H1 (cell line): ENCODE data around the gene HOXA6. TPM values are rescaled to one million over a fixed set of nuclear protein-coding genes. Genes with fewer than 3 reads are reported as not detected.

ENCODE experiments used
- CTCF ChIA-PET: fragments of 300-600 bp; sonication (Branson Sonifier 250); formaldehyde crosslinking; loops from one replicate; lab custom pipeline; 2021; ENCODE audit not compliant: partially characterized antibody; lab: Charles Lee
- POLR2A ChIA-PET: fragments of 300-600 bp; sonication (Branson Sonifier 250); formaldehyde crosslinking; loops from one replicate; lab custom pipeline; 2021; ENCODE audit warnings: inconsistent platforms; ENCODE audit not compliant: partially characterized antibody; lab: Charles Lee
- DNase-seq, 2 experiments: peaks; one replicate each; pipeline versions ENCODE4 v3.0.0 to v3.0.0-alpha.2; 2010 to 2022; ENCODE audit warnings: low spot score in 2 of 2, low read depth in 1 of 2, mixed read lengths in 1 of 2
- FAIRE-seq: peaks from 2 replicates; lab custom pipeline; 2011; peaks lifted over from hg19 to GRCh38; lab: Jason Lieb, UNC
- H2AFZ ChIP-seq: 2 replicates; pipeline ENCODE4 v1.8.1; 2012; ENCODE audit warnings: low read length, inconsistent platforms
- H2AK5ac ChIP-seq: 2 replicates; pipeline ENCODE4 v1.6.1; 2013; ENCODE audit warnings: low read depth, low read length
- H2BK120ac ChIP-seq: replicated peaks from 2 replicates; pipeline ENCODE3; 2013; ENCODE audit warnings: low read depth, low read length, inconsistent platforms
- H2BK12ac ChIP-seq: 2 replicates; pipeline ENCODE4 v1.6.1; 2013; ENCODE audit warnings: low read depth, low read length
- H2BK15ac ChIP-seq: 2 replicates; pipeline ENCODE4 v1.6.1; 2013; ENCODE audit warnings: low read length
- H2BK20ac ChIP-seq: 2 replicates; pipeline ENCODE4 v1.6.1; 2013; ENCODE audit warnings: low read length
- H2BK5ac ChIP-seq: 2 replicates; pipeline ENCODE4 v1.6.1; 2013; ENCODE audit warnings: low read depth, low read length
- H3K14ac ChIP-seq: 2 replicates; pipeline ENCODE4 v1.6.1; 2013; ENCODE audit warnings: inconsistent platforms; ENCODE audit not compliant: insufficient read length
- H3K18ac ChIP-seq: 2 replicates; pipeline ENCODE4 v1.6.1; 2013; ENCODE audit warnings: low read length; ENCODE audit errors: extremely low read depth
- H3K23ac ChIP-seq: 2 replicates; pipeline ENCODE4 v1.6.1; 2013; ENCODE audit warnings: inconsistent platforms; ENCODE audit not compliant: insufficient read length
- H3K23me2 ChIP-seq: 2 replicates; pipeline ENCODE4 v1.6.1; 2013; ENCODE audit warnings: low read depth, low read length
- H3K27ac ChIP-seq: 2 replicates; pipeline ENCODE4 v1.6.1; 2011; ENCODE audit warnings: low read depth, low read length, inconsistent platforms
- H3K27me3 ChIP-seq, 4 experiments: replicated peaks in 1 of 4; 1 replicate in 1 of 4; 2 replicates in 3 of 4; pipeline versions ENCODE4 v1.6.1 to v1.8.1; 2011 to 2013; ENCODE audit warnings: low read length in 3 of 4, mild to moderate bottlenecking in 3 of 4, inconsistent platforms in 2 of 4, mixed read lengths in 2 of 4, moderate library complexity in 1 of 4; ENCODE audit not compliant: control insufficient read depth in 3 of 4, insufficient read depth in 3 of 4; ENCODE audit errors: extremely low read depth in 1 of 4
- H3K36me3 ChIP-seq, 4 experiments: 2 replicates each; pipeline versions ENCODE4 v1.6.1 to v1.8.1; 2011 to 2013; ENCODE audit warnings: mild to moderate bottlenecking in 4 of 4, low read length in 3 of 4, moderate library complexity in 2 of 4, control low read depth in 1 of 4, inconsistent platforms in 1 of 4; ENCODE audit not compliant: insufficient read depth in 4 of 4, control insufficient read depth in 2 of 4
- H3K4ac ChIP-seq: replicated peaks from 2 replicates; pipeline ENCODE3; 2013; ENCODE audit warnings: low read length, low read depth, mixed read lengths, inconsistent platforms; ENCODE audit not compliant: insufficient read length
- H3K4me1 ChIP-seq, 4 experiments: replicated peaks in 1 of 4; 1 replicate in 1 of 4; 2 replicates in 3 of 4; pipeline versions ENCODE4 v1.6.1 to v1.8.1; 2011 to 2013; ENCODE audit warnings: low read length in 3 of 4, inconsistent platforms in 2 of 4, mixed read lengths in 1 of 4; ENCODE audit not compliant: insufficient read depth in 4 of 4, control insufficient read depth in 3 of 4
- H3K4me2 ChIP-seq, 2 experiments: 2 replicates each; pipeline versions ENCODE4 v1.6.1 to v1.8.1; 2011 to 2013; ENCODE audit warnings: low read depth in 2 of 2, low read length in 2 of 2, control low read depth in 1 of 2, inconsistent platforms in 1 of 2, mild to moderate bottlenecking in 1 of 2; ENCODE audit not compliant: insufficient read depth in 1 of 2
- H3K4me3 ChIP-seq, 4 experiments: fragments of 200-600, 300-600 bp in 1 of 4; sonication (generic), shearing (Covaris generic), sonication (Bioruptor Twin) in 1 of 4; 2 replicates each; pipeline versions ENCODE4 v1.5.1 to v1.8.1; 2011 to 2016; ENCODE audit warnings: low read length in 4 of 4, low read depth in 3 of 4, control low read depth in 2 of 4, inconsistent platforms in 2 of 4, mild to moderate bottlenecking in 2 of 4, mixed read lengths in 1 of 4, moderate library complexity in 1 of 4; ENCODE audit not compliant: insufficient read depth in 2 of 4; ENCODE audit errors: extremely low read depth in 1 of 4
- H3K56ac ChIP-seq: replicated peaks from 2 replicates; pipeline ENCODE3; 2013; ENCODE audit warnings: low read depth, mild to moderate bottlenecking, mixed read lengths, low read length, inconsistent platforms; ENCODE audit not compliant: insufficient read length
- H3K79me1 ChIP-seq: 2 replicates; pipeline ENCODE4 v1.6.1; 2013; ENCODE audit warnings: low read depth, low read length, control low read depth
- H3K79me2 ChIP-seq, 2 experiments: 2 replicates each; pipeline versions ENCODE4 v1.6.1 to v1.8.1; 2012 to 2013; ENCODE audit warnings: low read length in 2 of 2, mild to moderate bottlenecking in 2 of 2, inconsistent platforms in 1 of 2; ENCODE audit not compliant: insufficient read depth in 2 of 2, control insufficient read depth in 1 of 2
- H3K9ac ChIP-seq, 4 experiments: replicated peaks in 1 of 4; 1 replicate in 1 of 4; 2 replicates in 3 of 4; pipeline versions ENCODE4 v1.6.1 to v1.8.1; 2011 to 2013; ENCODE audit warnings: low read depth in 3 of 4, low read length in 3 of 4, control low read depth in 2 of 4, mild to moderate bottlenecking in 2 of 4, moderate library complexity in 2 of 4, inconsistent platforms in 1 of 4; ENCODE audit errors: extremely low read depth in 1 of 4
- H3K9me3 ChIP-seq, 2 experiments: 2 replicates each; pipeline versions ENCODE4 v1.6.1 to v1.8.1; 2012 to 2013; ENCODE audit warnings: mild to moderate bottlenecking in 2 of 2, moderate library complexity in 2 of 2, control low read depth in 1 of 2, inconsistent platforms in 1 of 2, low read depth in 1 of 2, low read length in 1 of 2, mixed read lengths in 1 of 2; ENCODE audit not compliant: insufficient read depth in 2 of 2
- H4K20me1 ChIP-seq, 2 experiments: replicated peaks in 1 of 2; 2 replicates each; pipeline versions ENCODE3 to v1.8.1; 2011 to 2013; ENCODE audit warnings: inconsistent platforms in 2 of 2, low read length in 2 of 2, mild to moderate bottlenecking in 1 of 2; ENCODE audit not compliant: insufficient read depth in 2 of 2, control insufficient read depth in 1 of 2
- H4K5ac ChIP-seq: 2 replicates; pipeline ENCODE4 v1.6.1; 2013; ENCODE audit warnings: low read length, low read depth, mixed read lengths, inconsistent platforms; ENCODE audit not compliant: insufficient read length
- H4K8ac ChIP-seq: 2 replicates; pipeline ENCODE4 v1.8.0; 2013; ENCODE audit warnings: mild to moderate bottlenecking, moderate library complexity, low read length, inconsistent platforms; ENCODE audit not compliant: insufficient read depth; ENCODE audit errors: extremely low read depth
- H4K91ac ChIP-seq: replicated peaks from 2 replicates; pipeline ENCODE3; 2013; ENCODE audit warnings: low read length, mixed read lengths, inconsistent platforms; ENCODE audit not compliant: insufficient read length
- BRCA1 ChIP-seq: IDR thresholded peaks from 2 replicates; pipeline ENCODE4 v1.6.1; 2012; ENCODE audit warnings: low read depth, low read length, improper control_type of control experiment
- CBX5 ChIP-seq: fragments of 300-800, 300-1000 bp; sonication (generic); IDR thresholded peaks from 2 replicates; pipeline ENCODE4 v1.7.1; 2016; ENCODE audit warnings: antibody characterized with exemption, low read length, low read depth
- CBX8 ChIP-seq: fragments of 300-800, 300-1000 bp; sonication (generic); IDR thresholded peaks from 2 replicates; pipeline ENCODE4 v1.7.1; 2016; ENCODE audit warnings: low read depth, low read length, borderline replicate concordance
- CHD2 ChIP-seq: IDR thresholded peaks from 2 replicates; pipeline ENCODE4 v1.6.1; 2012; ENCODE audit warnings: low read length, improper control_type of control experiment
- KDM4A ChIP-seq: IDR thresholded peaks from one replicate; pipeline ENCODE4 v1.7.1; 2012; ENCODE audit warnings: low read depth, mild to moderate bottlenecking, moderate library complexity, low read length, inconsistent platforms; ENCODE audit not compliant: severe bottlenecking
- POU5F1 ChIP-seq: IDR thresholded peaks from 2 replicates; pipeline ENCODE4 v1.6.1; 2011; ENCODE audit warnings: low read depth, mild to moderate bottlenecking, low read length, moderate library complexity
- RAD21 ChIP-seq, 2 experiments: IDR thresholded peaks in 1 of 2; conservative IDR thresholded peaks in 1 of 2; 2 replicates each; pipeline ENCODE4 v1.6.1; 2011; ENCODE audit warnings: low read depth in 2 of 2, low read length in 2 of 2, improper control_type of control experiment in 1 of 2, inconsistent platforms in 1 of 2, mild to moderate bottlenecking in 1 of 2, moderate library complexity in 1 of 2
- SP4 ChIP-seq: IDR thresholded peaks from 2 replicates; pipeline ENCODE4 v1.6.1; 2012; ENCODE audit warnings: low read length, inconsistent platforms
- WGBS, 2 experiments: shearing (Covaris generic) in 1 of 2; methylation state at CpG; one replicate each; pipeline versions ENCODE4 v1.1.6 to v1.1.7; 2013 to 2015; ENCODE audit warnings: low lambda C conversion rate in 2 of 2, mixed read lengths in 2 of 2, inconsistent platforms in 1 of 2, low coverage in 1 of 2, missing lambda C conversion rate in 1 of 2; ENCODE audit not compliant: insufficient replicate concordance in 2 of 2, insufficient coverage in 1 of 2, insufficient read length in 1 of 2; ENCODE audit errors: extremely low coverage in 1 of 2, missing lambda C conversion rate in 1 of 2; 5-methylcytosine and 5-hydroxymethylcytosine counted together
- polyA plus RNA-seq, 7 experiments: library from polyadenylated mRNA; depleted of rRNA in 3 of 7; stranded (reverse) in 5 of 7; unstranded in 2 of 7; fragments of >200 nt in 5 of 7; fragments of 200-250 nt in 2 of 7; gene quantifications; 1 replicate in 5 of 7; 2 replicates in 1 of 7; 4 replicates in 1 of 7; pipeline versions ENCODE4 v1.2.1 to v1.2.3, GENCODE V29; 2011 to 2013; ENCODE audit warnings: missing spikeins in 2 of 7, mixed read lengths in 2 of 7
- total RNA-seq: library from RNA; stranded (reverse); fragmentation: NEBNext Ultra II Directional; extraction: Animal tissue kit (Norgen Biotek cat#: 25700); gene quantifications from 2 replicates; pipeline ENCODE4 v1.2.1, GENCODE V29; 2021
- TF ChIP-seq, protein P1 (sequence below): IDR thresholded peaks from 2 replicates; pipeline ENCODE4 v1.6.1; 2012; ENCODE audit warnings: inconsistent platforms
- TF ChIP-seq, protein P2 (sequence below): IDR thresholded peaks from 2 replicates; pipeline ENCODE4 v1.6.1; 2012; ENCODE audit warnings: inconsistent platforms

Gene HOXA6
- total and polyA plus RNA-seq, 2 of the 8 experiments (the other 6 are each of a cell fraction or from before 2014, with no cell fraction given): not detected

DNA sequence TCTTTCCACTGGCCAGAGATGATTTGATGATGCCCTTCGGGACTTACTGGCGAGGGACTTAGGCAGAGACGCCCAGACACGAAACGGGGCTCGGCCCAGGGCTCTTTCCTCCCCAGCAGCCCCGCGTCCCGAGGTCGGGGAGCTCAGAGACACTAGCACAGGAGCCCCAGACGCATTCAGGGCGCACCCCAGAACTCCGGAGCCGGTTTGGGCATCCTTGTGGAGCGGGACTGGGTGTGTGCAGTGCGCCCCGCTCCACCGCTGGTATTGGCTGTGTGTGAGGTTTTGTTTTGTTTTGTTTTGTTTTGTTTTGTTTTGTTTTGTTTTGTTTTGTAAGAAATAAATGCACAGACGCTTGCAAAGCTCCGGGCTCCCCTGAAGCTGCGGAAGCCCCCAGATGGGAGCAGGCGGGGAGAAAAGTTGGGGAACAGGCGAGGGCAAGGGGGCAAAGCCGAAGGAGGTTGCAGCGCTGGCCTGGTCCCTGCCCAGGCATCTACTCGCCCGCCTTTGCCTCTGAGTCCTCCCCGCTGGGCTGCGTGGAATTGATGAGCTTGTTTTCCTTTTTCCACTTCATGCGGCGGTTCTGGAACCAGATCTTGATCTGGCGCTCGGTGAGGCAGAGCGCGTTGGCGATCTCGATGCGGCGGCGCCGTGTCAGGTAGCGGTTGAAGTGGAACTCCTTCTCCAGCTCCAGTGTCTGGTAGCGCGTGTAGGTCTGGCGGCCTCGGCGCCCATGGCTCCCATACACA is 2.2 kb downstream of the HOXA6 start:
- H4K8ac ChIP-seq: no peak overlapping the region
- H2BK120ac ChIP-seq: no peak overlapping the region
- H3K9me3 ChIP-seq: peaks cover 0 to 3% of the 10 kb centered on the region in 2 experiments; a peak in 1 of 4 replicates
- peaks cover 9% of the 10 kb centered on the region for H3K23me2 ChIP-seq
- no peak overlapping the region for H2AK5ac ChIP-seq
- H3K79me1 ChIP-seq: no peaks in the 10 kb centered on the region
- H3K4me2 ChIP-seq: no peak overlapping the region
- no peak overlapping the region for H2BK12ac ChIP-seq
- DNase-seq (peak in 1 of 2 experiments; percentile 51), FAIRE-seq (no peak)
- H4K5ac ChIP-seq: no peak overlapping the region
- POLR2A ChIA-PET: no interaction called here
- peaks cover 0 to 9% (median 5%) of the 10 kb centered on the region in 4 experiments; a peak in 5 of 7 replicates for H3K4me1 ChIP-seq
- H3K27ac ChIP-seq: no peak overlapping the region
- H3K18ac ChIP-seq: no peak overlapping the region
- H3K4me3 ChIP-seq: no peak overlapping the region
- peaks cover 96 to 100% (median 99%) of the 10 kb centered on the region in 4 experiments for H3K27me3 ChIP-seq
- no peak overlapping the region for H2BK20ac ChIP-seq
- WGBS, 2 experiments: 37% methylated on average over 47 of the region's 47 CpGs; no CpG with 5 or more reads in 1 of the 2 experiments
- H3K36me3 ChIP-seq: peaks cover 0 to 6% (median 0%) of the 10 kb centered on the region in 4 experiments; a peak in 1 of 8 replicates
- CTCF ChIA-PET: interaction anchor here (0.8 to 12.5 kb wide), 19 partner anchors 8 to 1248 kb away, joined by 3 to 123 read pairs (median 14); partner anchors contain the start of genes HOXA1, HOXA10, HOXA3 and HOXA9
- H3K56ac ChIP-seq: no peak overlapping the region
- H4K91ac ChIP-seq: no peak overlapping the region
- H3K4ac ChIP-seq: no peak overlapping the region
- no peak overlapping the region for H3K23ac ChIP-seq
- H2BK5ac ChIP-seq: no peak overlapping the region
- no peak overlapping the region for H3K14ac ChIP-seq
- H4K20me1 ChIP-seq: peaks cover 26 to 33% of the 10 kb centered on the region in 2 experiments
- H3K9ac ChIP-seq: no peak overlapping the region
- no peak overlapping the region for H2BK15ac ChIP-seq
- no peak overlapping the region for H2AFZ ChIP-seq
- H3K79me2 ChIP-seq: no peaks in the 10 kb centered on the region
- TF ChIP-seq SP4 (no peak), CBX8 (peak; percentile 59; the same call in 1 of the 2 replicates), KDM4A (no peak), BRCA1 (no peak), CHD2 (no peak), POU5F1 (no peak), CBX5 (no peak), RAD21 (IDR thresholded peaks at IDR 0.05 in 1 of 2, conservative IDR thresholded peaks at IDR 0.05 in 1 of 2; ENCODE audit: low read depth in 2 of 2, low read length in 2 of 2) (no peak)
- TF ChIP-seq, protein P1, sequence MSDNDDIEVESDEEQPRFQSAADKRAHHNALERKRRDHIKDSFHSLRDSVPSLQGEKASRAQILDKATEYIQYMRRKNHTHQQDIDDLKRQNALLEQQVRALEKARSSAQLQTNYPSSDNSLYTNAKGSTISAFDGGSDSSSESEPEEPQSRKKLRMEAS: no peak
- TF ChIP-seq, protein P2, sequence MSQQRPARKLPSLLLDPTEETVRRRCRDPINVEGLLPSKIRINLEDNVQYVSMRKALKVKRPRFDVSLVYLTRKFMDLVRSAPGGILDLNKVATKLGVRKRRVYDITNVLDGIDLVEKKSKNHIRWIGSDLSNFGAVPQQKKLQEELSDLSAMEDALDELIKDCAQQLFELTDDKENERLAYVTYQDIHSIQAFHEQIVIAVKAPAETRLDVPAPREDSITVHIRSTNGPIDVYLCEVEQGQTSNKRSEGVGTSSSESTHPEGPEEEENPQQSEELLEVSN: no peak
